H9 (cell line): ENCODE measurements around the gene LMTK3. TPM values are rescaled to one million over a fixed set of nuclear protein-coding genes. Genes with fewer than 3 reads are reported as not detected.

Experiments
- DNase-seq: peaks from one replicate; pipeline ENCODE4 v3.0.0-alpha.2; 2017
- H2AFZ ChIP-seq: one replicate; pipeline ENCODE4 v1.6.1; 2013; ENCODE audit warnings: mild to moderate bottlenecking, low read length, control low read depth, moderate library complexity
- H2AK5ac ChIP-seq: 2 replicates; pipeline ENCODE4 v1.6.1; 2013; ENCODE audit warnings: low read length, control low read depth, mixed read lengths; ENCODE audit not compliant: insufficient read length
- H2BK120ac ChIP-seq: one replicate; pipeline ENCODE4 v1.6.1; 2013; ENCODE audit warnings: low read depth, mild to moderate bottlenecking, low read length, control low read depth, inconsistent platforms; ENCODE audit not compliant: poor library complexity, severe bottlenecking
- H2BK12ac ChIP-seq: 2 replicates; pipeline ENCODE4 v1.6.1; 2013; ENCODE audit warnings: low read length, control low read depth, mixed read lengths, low read depth; ENCODE audit not compliant: insufficient read length
- H2BK15ac ChIP-seq: 2 replicates; pipeline ENCODE4 v1.6.1; 2013; ENCODE audit warnings: low read depth, low read length, control low read depth
- H2BK20ac ChIP-seq: one replicate; pipeline ENCODE4 v1.6.1; 2013; ENCODE audit warnings: low read depth, mild to moderate bottlenecking, low read length, control low read depth, inconsistent platforms; ENCODE audit not compliant: poor library complexity, severe bottlenecking
- H2BK5ac ChIP-seq: 2 replicates; pipeline ENCODE4 v1.6.1; 2013; ENCODE audit warnings: low read length, control low read depth, mixed read lengths; ENCODE audit not compliant: insufficient read length
- H3K14ac ChIP-seq: 2 replicates; pipeline ENCODE4 v1.6.1; 2013; ENCODE audit warnings: low read length, control low read depth; ENCODE audit not compliant: insufficient read depth
- H3K18ac ChIP-seq: 2 replicates; pipeline ENCODE4 v1.6.1; 2013; ENCODE audit warnings: low read depth, mild to moderate bottlenecking, mixed read lengths, low read length, control low read depth; ENCODE audit not compliant: insufficient read length
- H3K23ac ChIP-seq: 2 replicates; pipeline ENCODE4 v1.6.1; 2013; ENCODE audit warnings: low read length, control low read depth, mixed read lengths, low read depth; ENCODE audit not compliant: insufficient read length
- H3K23me2 ChIP-seq: 2 replicates; pipeline ENCODE4 v1.6.1; 2013; ENCODE audit warnings: low read depth, mild to moderate bottlenecking, mixed read lengths, low read length, control low read depth; ENCODE audit not compliant: insufficient read length, poor library complexity, severe bottlenecking
- H3K27ac ChIP-seq: 2 replicates; pipeline ENCODE4 v1.5.1; 2013; ENCODE audit warnings: low read length, control low read depth, mixed read lengths, low read depth; ENCODE audit not compliant: insufficient read length
- H3K27me3 ChIP-seq: 2 replicates; pipeline ENCODE4 v1.6.1; 2013; ENCODE audit warnings: low read length, control low read depth, inconsistent platforms; ENCODE audit not compliant: insufficient read depth
- H3K4ac ChIP-seq: 2 replicates; pipeline ENCODE4 v1.6.1; 2013; ENCODE audit warnings: low read depth, mild to moderate bottlenecking, control low read depth, inconsistent platforms, low read length, moderate library complexity
- H3K4me1 ChIP-seq: 2 replicates; pipeline ENCODE4 v1.6.1; 2013; ENCODE audit warnings: low read length, control low read depth, inconsistent platforms; ENCODE audit not compliant: insufficient read depth
- H3K4me2 ChIP-seq: 2 replicates; pipeline ENCODE4 v1.6.1; 2013; ENCODE audit warnings: low read length, control low read depth, mixed read lengths; ENCODE audit not compliant: insufficient read length, insufficient read depth
- H3K56ac ChIP-seq: 2 replicates; pipeline ENCODE4 v1.6.1; 2013; ENCODE audit warnings: low read depth, mild to moderate bottlenecking, mixed read lengths, low read length, control low read depth; ENCODE audit not compliant: insufficient read length
- H3K79me1 ChIP-seq: 2 replicates; pipeline ENCODE4 v1.6.1; 2013; ENCODE audit warnings: low read depth, mild to moderate bottlenecking, moderate library complexity, low read length, control low read depth, inconsistent platforms; ENCODE audit not compliant: insufficient read depth, poor library complexity, severe bottlenecking
- H3K79me2 ChIP-seq: 2 replicates; pipeline ENCODE4 v1.6.1; 2013; ENCODE audit warnings: low read length, control low read depth, inconsistent platforms; ENCODE audit not compliant: insufficient read depth
- H3K9ac ChIP-seq: 2 replicates; pipeline ENCODE4 v1.6.1; 2013; ENCODE audit warnings: low read length, control low read depth, mixed read lengths; ENCODE audit not compliant: insufficient read length; ENCODE audit errors: extremely low read depth
- H3K9me3 ChIP-seq: one replicate; pipeline ENCODE4 v1.6.1; 2013; ENCODE audit warnings: low read depth, low read length, inconsistent platforms; ENCODE audit not compliant: control insufficient read depth
- H3T11ph ChIP-seq: one replicate; pipeline ENCODE4 v1.6.1; 2013; ENCODE audit warnings: mild to moderate bottlenecking, low read length, control low read depth, inconsistent platforms
- H4K20me1 ChIP-seq: one replicate; pipeline ENCODE4 v1.6.1; 2013; ENCODE audit not compliant: control insufficient read depth, insufficient read length, insufficient read depth
- H4K5ac ChIP-seq: 2 replicates; pipeline ENCODE4 v1.6.1; 2013; ENCODE audit warnings: low read depth, mild to moderate bottlenecking, mixed read lengths, low read length, control low read depth; ENCODE audit not compliant: insufficient read length
- H4K8ac ChIP-seq: replicated peaks from 2 replicates; pipeline ENCODE4 v1.6.1; 2013; ENCODE audit warnings: low read length, control low read depth, mixed read lengths, low read depth; ENCODE audit not compliant: insufficient read length
- H4K91ac ChIP-seq: 2 replicates; pipeline ENCODE4 v1.6.1; 2013; ENCODE audit warnings: low read depth, mild to moderate bottlenecking, moderate library complexity, mixed read lengths, low read length, control low read depth; ENCODE audit not compliant: insufficient read length
- H3K27ac Mint-ChIP-seq, 3 experiments: 2 replicates in 2 of 3; 3 replicates in 1 of 3; pipeline ENCODE4 v1.8.0; 2020 to 2021; ENCODE audit warnings: mixed read lengths in 3 of 3, mild to moderate bottlenecking in 1 of 3, moderate library complexity in 1 of 3
- H3K27me3 Mint-ChIP-seq: 2 replicates; pipeline ENCODE4 v1.8.0; 2021; ENCODE audit warnings: low read depth, mild to moderate bottlenecking, moderate library complexity, mixed read lengths
- H3K36me3 Mint-ChIP-seq, 3 experiments: 2 replicates in 2 of 3; 3 replicates in 1 of 3; pipeline ENCODE4 v1.8.0; 2020 to 2021; ENCODE audit warnings: low read depth in 3 of 3, mixed read lengths in 3 of 3; ENCODE audit not compliant: insufficient read depth in 1 of 3
- H3K4me1 Mint-ChIP-seq, 2 experiments: 2 replicates each; pipeline ENCODE4 v1.8.0; 2020; ENCODE audit warnings: mixed read lengths in 2 of 2
- H3K4me3 Mint-ChIP-seq, 2 experiments: 2 replicates in 1 of 2; 3 replicates in 1 of 2; pipeline ENCODE4 v1.8.0; 2020 to 2021; ENCODE audit warnings: mild to moderate bottlenecking in 2 of 2, mixed read lengths in 2 of 2, moderate library complexity in 1 of 2
- H3K9me3 Mint-ChIP-seq, 2 experiments: 2 replicates in 1 of 2; 3 replicates in 1 of 2; pipeline ENCODE4 v1.8.0; 2020; ENCODE audit warnings: mild to moderate bottlenecking in 2 of 2, mixed read lengths in 2 of 2, moderate library complexity in 1 of 2
- CTCF ChIP-seq: fragments of 200-600 bp; sonication (generic); conservative IDR thresholded peaks from 3 replicates; pipeline ENCODE4 v1.8.0; 2021; ENCODE audit warnings: antibody characterized with exemption, mild to moderate bottlenecking
- whole genome bisulfite sequencing: extraction: QIAGEN DNeasy Blood & Tissue Kit; methylation state at CpG from one replicate; pipeline ENCODE4 v1.1.7; 2013; ENCODE audit warnings: missing lambda C conversion rate, low lambda C conversion rate, mixed read lengths; ENCODE audit not compliant: insufficient read length; ENCODE audit errors: extremely low coverage; 5-methylcytosine and 5-hydroxymethylcytosine counted together
- total RNA-seq: library from RNA; stranded (reverse); gene quantifications from 2 replicates; pipeline ENCODE4 v1.2.1, GENCODE V29; 2021

LMTK3 gene
- total RNA-seq, 1 experiment from 2014 or later, result 14.4 TPM

GRCh38 chr19:48443256-48443655, 68.4 kb downstream of the LMTK3 start:
- H2BK12ac ChIP-seq, result no peak overlapping the region
- H3K79me1 ChIP-seq, result peaks cover 3% of the 10 kb centered on the region
- H2AK5ac ChIP-seq, result no peak overlapping the region
- H3K14ac ChIP-seq, result no peak overlapping the region
- no peak overlapping the region for H4K8ac ChIP-seq
- Mint-ChIP-seq H3K36me3 (peaks cover 15 to 29% (median 17%) of the 10 kb centered on the region in 3 experiments), H3K27me3 (no peaks in the 10 kb centered on the region), H3K4me3 (no peak overlapping the region), H3K4me1 (peaks cover 13 to 17% of the 10 kb centered on the region in 2 experiments), H3K27ac (no peak overlapping the region), H3K9me3 (no peaks in the 10 kb centered on the region; a peak in 1 of 5 replicates)
- no peaks in the 10 kb centered on the region for H3K27me3 ChIP-seq
- no peaks in the 10 kb centered on the region for H3K9me3 ChIP-seq
- H3K18ac ChIP-seq, result no peak overlapping the region
- no peak overlapping the region for H4K91ac ChIP-seq
- no peak for DNase-seq
- no peak overlapping the region for H3K27ac ChIP-seq
- H2BK5ac ChIP-seq, result no peak overlapping the region
- H4K5ac ChIP-seq, result no peak overlapping the region
- no peak overlapping the region for H2BK15ac ChIP-seq
- peaks cover 2% of the 10 kb centered on the region; the same call in 1 of the 2 replicates for H3K4me1 ChIP-seq
- H3K56ac ChIP-seq, result no peak overlapping the region
- TF ChIP-seq CTCF, result no peak
- H3K23ac ChIP-seq, result no peak overlapping the region
- no peak overlapping the region for H3K4ac ChIP-seq
- WGBS, result no CpG with 5 or more reads among the region's 60 CpGs
- no peak overlapping the region for H3T11ph ChIP-seq
- H4K20me1 ChIP-seq, result no peaks in the 10 kb centered on the region
- no peak overlapping the region for H3K4me2 ChIP-seq
- no peak overlapping the region for H3K9ac ChIP-seq
- peaks cover 8% of the 10 kb centered on the region for H3K23me2 ChIP-seq
- 0 out of 2 replicates have a peak, but pooled peaks cover 2% of the 10 kb centered on the region for H3K79me2 ChIP-seq
- H2BK120ac ChIP-seq, result no peak overlapping the region
- no peak overlapping the region for H2BK20ac ChIP-seq
- no peak overlapping the region for H2AFZ ChIP-seq
